Choroid plexus epithelial cell (primary cell): ENCODE data around the gene IFT22.
"Not testable (repeated sequence)": the region's sequence is repeated elsewhere in the genome, so short reads cannot be mapped to it uniquely, and the experiment has no call there.

Experiments used
- DNase-seq: peaks from one replicate; pipeline ENCODE4 v3.0.0-alpha.2; 2010; ENCODE audit warnings: low read depth
- H3K4me3 ChIP-seq: 2 replicates; pipeline ENCODE4 v1.5.1; 2011; ENCODE audit warnings: low read depth, mild to moderate bottlenecking, control low read depth, low read length, moderate library complexity
- CTCF ChIP-seq: conservative IDR thresholded peaks from 2 replicates; pipeline ENCODE4 v1.5.1; 2011; ENCODE audit warnings: low read depth, mild to moderate bottlenecking, control low read depth, inconsistent platforms, low read length, moderate library complexity

IFT22 gene

GRCh38 chr7:101363196-101363733 is 41.7 kb upstream of the IFT22 start:
- no peak for TF ChIP-seq CTCF
- no peak for DNase-seq
- H3K4me3 ChIP-seq = no peak overlapping the region

GRCh38 chr7:101362334-101363195 is 41.0 kb upstream of the IFT22 start, which contains the start of gene COL26A1:
Gene COL26A1, plus strand, starts transcription at chr7:101362875. Its CDS starts 158 bp downstream, at chr7:101363033.
- DNase-seq = peak; percentile 17
- TF ChIP-seq CTCF = no peak
- peak within 1 kb of the TSS; percentile 34 for H3K4me3 ChIP-seq

GRCh38 chr7:101357433-101357832 is 35.8 kb upstream of the IFT22 start:
- H3K4me3 ChIP-seq = no peak overlapping the region
- no peak for TF ChIP-seq CTCF
- DNase-seq = no peak

- DNase-seq = no peak
- H3K4me3 ChIP-seq = no peak overlapping the region
- TF ChIP-seq CTCF = no peak
Observed at GRCh38 chr7:101352920-101353308, 31.3 kb upstream of the IFT22 start.

GRCh38 chr7:101349300-101349699 is 27.7 kb upstream of the IFT22 start:
- not testable (repeated sequence) for H3K4me3 ChIP-seq, DNase-seq

- not testable (repeated sequence) for DNase-seq, H3K4me3 ChIP-seq
Observed at GRCh38 chr7:101348456-101349067, 26.9 kb upstream of the IFT22 start.

- no peak for DNase-seq
- no peak overlapping the region for H3K4me3 ChIP-seq
- TF ChIP-seq CTCF = no peak
Observed at GRCh38 chr7:101347477-101347876, 25.9 kb upstream of the IFT22 start.

GRCh38 chr7:101342892-101343291 is 21.3 kb upstream of the IFT22 start:
- no peak for TF ChIP-seq CTCF

More at GRCh38 chr7:101342892-101343291, 21.3 kb upstream of the IFT22 start:
- no peak for DNase-seq
- H3K4me3 ChIP-seq = no peak overlapping the region
